Measurements from ENCODE around the gene BTBD9.
"Not testable (repeated sequence)": the region's sequence is repeated elsewhere in the genome, so short reads cannot be mapped to it uniquely, and the experiment has no call there.

DNA sequence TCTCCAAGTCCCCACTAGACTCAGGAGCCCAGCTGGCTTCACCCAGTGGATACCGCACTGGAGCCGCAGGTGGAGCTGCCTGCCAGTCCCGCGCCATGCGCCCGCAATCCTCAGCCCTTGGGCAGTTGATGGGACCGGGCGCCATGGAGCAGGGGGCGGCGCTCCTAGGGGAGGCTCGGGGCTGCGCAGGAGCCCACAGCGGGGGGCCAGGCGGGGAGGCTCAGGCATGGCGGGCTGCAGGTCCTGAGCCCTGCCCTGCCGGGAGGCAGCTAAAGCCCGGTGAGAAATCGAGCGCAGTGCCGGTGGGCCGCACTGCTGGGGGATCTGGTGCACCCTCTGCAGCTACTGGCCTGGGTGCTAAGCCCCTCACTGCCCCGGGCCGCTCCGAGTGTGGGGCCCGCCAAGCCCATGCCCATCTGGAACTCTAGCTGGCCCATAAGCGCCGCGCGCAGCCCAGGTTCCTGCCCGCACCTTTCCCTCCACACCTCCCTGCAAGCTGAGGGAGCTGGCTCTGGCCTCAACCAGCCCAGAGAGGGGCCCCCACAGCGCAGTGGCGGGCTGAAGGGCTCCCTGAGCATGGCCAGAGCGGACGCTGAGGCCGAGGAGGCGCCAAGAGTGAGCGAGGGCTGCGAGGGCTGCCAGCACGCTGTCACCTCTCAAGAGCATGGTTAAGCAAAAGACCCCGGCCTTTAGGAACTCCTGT is 515.4 kb downstream of the BTBD9 start:
- TF ChIP-seq, protein P1, sequence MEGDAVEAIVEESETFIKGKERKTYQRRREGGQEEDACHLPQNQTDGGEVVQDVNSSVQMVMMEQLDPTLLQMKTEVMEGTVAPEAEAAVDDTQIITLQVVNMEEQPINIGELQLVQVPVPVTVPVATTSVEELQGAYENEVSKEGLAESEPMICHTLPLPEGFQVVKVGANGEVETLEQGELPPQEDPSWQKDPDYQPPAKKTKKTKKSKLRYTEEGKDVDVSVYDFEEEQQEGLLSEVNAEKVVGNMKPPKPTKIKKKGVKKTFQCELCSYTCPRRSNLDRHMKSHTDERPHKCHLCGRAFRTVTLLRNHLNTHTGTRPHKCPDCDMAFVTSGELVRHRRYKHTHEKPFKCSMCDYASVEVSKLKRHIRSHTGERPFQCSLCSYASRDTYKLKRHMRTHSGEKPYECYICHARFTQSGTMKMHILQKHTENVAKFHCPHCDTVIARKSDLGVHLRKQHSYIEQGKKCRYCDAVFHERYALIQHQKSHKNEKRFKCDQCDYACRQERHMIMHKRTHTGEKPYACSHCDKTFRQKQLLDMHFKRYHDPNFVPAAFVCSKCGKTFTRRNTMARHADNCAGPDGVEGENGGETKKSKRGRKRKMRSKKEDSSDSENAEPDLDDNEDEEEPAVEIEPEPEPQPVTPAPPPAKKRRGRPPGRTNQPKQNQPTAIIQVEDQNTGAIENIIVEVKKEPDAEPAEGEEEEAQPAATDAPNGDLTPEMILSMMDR (IDR thresholded peaks at IDR 0.05; ENCODE audit: extremely low read depth in 1 of 2, insufficient read depth in 1 of 2, low read depth in 1 of 2, low read length in 2 of 2) = not testable (repeated sequence)
- TF ChIP-seq EZH2 (IDR thresholded peaks at IDR 0.05; ENCODE audit: borderline replicate concordance, low read depth, low read length, severe bottlenecking); POLR2AphosphoS5 (IDR thresholded peaks at IDR 0.05; ENCODE audit: insufficient read depth, low read depth, low read length); JUN (IDR thresholded peaks at IDR 0.05; ENCODE audit: borderline replicate concordance, insufficient read depth, insufficient read length, low read depth): not testable (repeated sequence)
- TF ChIP-seq, protein P2, sequence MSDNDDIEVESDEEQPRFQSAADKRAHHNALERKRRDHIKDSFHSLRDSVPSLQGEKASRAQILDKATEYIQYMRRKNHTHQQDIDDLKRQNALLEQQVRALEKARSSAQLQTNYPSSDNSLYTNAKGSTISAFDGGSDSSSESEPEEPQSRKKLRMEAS (IDR thresholded peaks at IDR 0.05; ENCODE audit: insufficient read depth, insufficient read length) = not testable (repeated sequence)

Data from endothelial cell of umbilical vein (primary cell).